Tibial artery (tissue), 4 donors: ENCODE results near the gene CADM2.

Experiments
- DNase-seq, 2 donors: peaks; one replicate each; pipeline ENCODE4 v3.0.0-alpha.2; 2019
- H3K27ac ChIP-seq, 2 donors: fragments of 200-600 bp; sonication (generic) in 1 of 2; 1 replicate in 1 of 2; 2 replicates in 1 of 2; pipeline ENCODE4 v1.5.1; 2018 to 2019; ENCODE audit warnings: mild to moderate bottlenecking in 1 of 2
- H3K27me3 ChIP-seq, 2 donors: fragments of 200-600 bp; sonication (generic) in 1 of 2; one replicate each; pipeline versions ENCODE4 v1.5.1 to v1.6.0; 2016 to 2019
- H3K36me3 ChIP-seq, 3 donors: fragments of 200-600 bp; sonication (generic) in 2 of 3; one replicate each; pipeline ENCODE4 v1.5.1; 2016 to 2019; ENCODE audit warnings: mild to moderate bottlenecking in 2 of 3
- H3K4me1 ChIP-seq, 4 donors: fragments of 200-600 bp; sonication (generic) in 2 of 4; 1 replicate in 3 of 4; 2 replicates in 1 of 4; pipeline ENCODE4 v1.5.1; 2016 to 2019
- H3K4me3 ChIP-seq, 2 donors: fragments of 200-600 bp; sonication (generic) in 1 of 2; 1 replicate in 1 of 2; 2 replicates in 1 of 2; pipeline ENCODE4 v1.5.1; 2018 to 2019; ENCODE audit warnings: mild to moderate bottlenecking in 2 of 2
- H3K9me3 ChIP-seq, 3 donors: fragments of 200-600 bp; sonication (generic) in 1 of 3; one replicate each; pipeline ENCODE4 v1.5.1; 2016 to 2019
- CTCF ChIP-seq, 2 experiments: fragments of 200-600 bp in 1 of 2; fragments of 450-650 bp in 1 of 2; IDR thresholded peaks; one replicate each; pipeline ENCODE4 v1.5.1; 2017 to 2019; ENCODE audit warnings: antibody characterized with exemption in 2 of 2, mild to moderate bottlenecking in 1 of 2, moderate library complexity in 1 of 2
- intact Hi-C: fragments of 100-400 bp; cut with DNase I; formaldehyde crosslinking; loops from one replicate; pipeline ENCODE4 v1.15.0; 2023; ENCODE audit warnings: low total_unique reads

The CADM2 gene

GRCh38 chr3:84985795-84986194 is 27.0 kb downstream of the CADM2 start:
- intact Hi-C loops, result no loop called here
- no peaks in the 10 kb centered on the region for H3K9me3 ChIP-seq
- no peak overlapping the region for H3K27ac ChIP-seq
- no peaks in the 10 kb centered on the region for H3K27me3 ChIP-seq
- H3K4me3 ChIP-seq, result no peak overlapping the region
- TF ChIP-seq CTCF (IDR thresholded peaks at IDR 0.05), result no peak
- no peaks in the 10 kb centered on the region for H3K36me3 ChIP-seq
- H3K4me1 ChIP-seq, result no peaks in the 10 kb centered on the region
- no peak for DNase-seq

GRCh38 chr3:84987706-84988504 is 29.1 kb downstream of the CADM2 start:
- H3K27me3 ChIP-seq, result no peaks in the 10 kb centered on the region
- DNase-seq, result no peak
- no peak for TF ChIP-seq CTCF (IDR thresholded peaks at IDR 0.05)
- intact Hi-C loops, result no loop called here
- H3K36me3 ChIP-seq, result no peaks in the 10 kb centered on the region
- no peak overlapping the region for H3K27ac ChIP-seq
- H3K9me3 ChIP-seq, result no peaks in the 10 kb centered on the region
- H3K4me3 ChIP-seq, result no peak overlapping the region
- no peaks in the 10 kb centered on the region for H3K4me1 ChIP-seq

- Histone ChIP-seq H3K27me3 (no peaks in the 10 kb centered on the region), H3K4me1 (no peaks in the 10 kb centered on the region), H3K9me3 (no peaks in the 10 kb centered on the region), H3K4me3 (no peak overlapping the region), H3K36me3 (no peaks in the 10 kb centered on the region), H3K27ac (no peak overlapping the region)
- intact Hi-C loops, result no loop called here
- no peak for DNase-seq
- no peak for TF ChIP-seq CTCF (IDR thresholded peaks at IDR 0.05)
Observed at GRCh38 chr3:84989102-84989501, 30.3 kb downstream of the CADM2 start.

GRCh38 chr3:84991422-84991900 is 32.7 kb downstream of the CADM2 start:
- Histone ChIP-seq H3K4me3 (no peak overlapping the region), H3K36me3 (no peaks in the 10 kb centered on the region), H3K27ac (no peak overlapping the region), H3K9me3 (no peaks in the 10 kb centered on the region), H3K27me3 (no peaks in the 10 kb centered on the region), H3K4me1 (no peaks in the 10 kb centered on the region)
- DNase-seq, result no peak
- intact Hi-C loops, result no loop called here
- TF ChIP-seq CTCF (IDR thresholded peaks at IDR 0.05), result no peak

GRCh38 chr3:84993956-84994355 is 35.2 kb downstream of the CADM2 start:
- Histone ChIP-seq H3K4me1 (no peaks in the 10 kb centered on the region), H3K4me3 (no peak overlapping the region), H3K27me3 (no peaks in the 10 kb centered on the region), H3K27ac (no peak overlapping the region), H3K9me3 (no peaks in the 10 kb centered on the region), H3K36me3 (no peaks in the 10 kb centered on the region)
- TF ChIP-seq CTCF (IDR thresholded peaks at IDR 0.05), result no peak
- intact Hi-C loops, result no loop called here
- no peak for DNase-seq
